ENCODE measurements around the gene OR6C68. TPM values are rescaled to one million over a fixed set of nuclear protein-coding genes. Genes with fewer than 3 reads are reported as not detected.

OR6C68 gene
- total and polyA plus RNA-seq, 2 experiments from 2014 or later, result not detected

GRCh38 chr12:55516391-55516790 lies 24.2 kb downstream of the OR6C68 start:
- Histone ChIP-seq H3K4me1 (ENCODE audit: insufficient read depth) (no peaks in the 10 kb centered on the region), H3K27me3 (replicated peaks; ENCODE audit: insufficient read depth) (no peaks in the 10 kb centered on the region), H3F3A (ENCODE audit: insufficient read depth) (no peaks in the 10 kb centered on the region), H3K9me3 (ENCODE audit: low read depth) (no peaks in the 10 kb centered on the region), H4K20me1 (ENCODE audit: insufficient read depth) (no peaks in the 10 kb centered on the region), H3K79me2 (ENCODE audit: insufficient read depth) (no peaks in the 10 kb centered on the region), H3K36me3 (ENCODE audit: low read depth) (no peaks in the 10 kb centered on the region), H3K27ac (no peak overlapping the region), H3K4me3 (no peak overlapping the region), H3K4me2 (ENCODE audit: unreplicated experiment) (no peak overlapping the region), H2AFZ (no peak overlapping the region), H3K9ac (no peak overlapping the region), H3K9me2 (ENCODE audit: insufficient read depth) (no peaks in the 10 kb centered on the region)
- no peak for DNase-seq
- TF ChIP-seq EZH2phosphoT487 (IDR thresholded peaks at IDR 0.05; ENCODE audit: insufficient read depth, low read depth), result no peak
- TF ChIP-seq EZH2 (IDR thresholded peaks at IDR 0.05; ENCODE audit: insufficient read depth, poor library complexity, severe bottlenecking), result no peak
- in situ Hi-C loops (cut with MboI), result no loop called here

Other genes with a start within 250 kb of the OR6C68 start
- gene OR6C74, start 247.8 kb upstream of the OR6C68 start, total RNA-seq (2014; rRNA removed; shearing (Covaris generic)), result not detected in 2 replicates
- gene OR6C74, start 247.8 kb upstream of the OR6C68 start, polyA plus RNA-seq (2016; fragmentation: Nextera tagmentation; extraction: Ambion mirVana), result not detected in 2 replicates
- not detected in 2 replicates for gene OR6C6, start 195.8 kb upstream of the OR6C68 start, total RNA-seq (2014; rRNA removed; shearing (Covaris generic))
- gene OR6C6, start 195.8 kb upstream of the OR6C68 start, polyA plus RNA-seq (2016; fragmentation: Nextera tagmentation; extraction: Ambion mirVana), result not detected in 2 replicates
- gene OR6C1, start 178.0 kb upstream of the OR6C68 start, total RNA-seq (2014; rRNA removed; shearing (Covaris generic)), result not detected in 2 replicates
- not detected in 2 replicates for gene OR6C1, start 178.0 kb upstream of the OR6C68 start, polyA plus RNA-seq (2016; fragmentation: Nextera tagmentation; extraction: Ambion mirVana)
- gene OR6C3, start 161.6 kb upstream of the OR6C68 start, total RNA-seq (2014; rRNA removed; shearing (Covaris generic)), result not detected in 2 replicates
- not detected in 2 replicates for gene OR6C3, start 161.6 kb upstream of the OR6C68 start, polyA plus RNA-seq (2016; fragmentation: Nextera tagmentation; extraction: Ambion mirVana)
- not detected in 2 replicates for gene OR6C75, start 129.4 kb upstream of the OR6C68 start, total RNA-seq (2014; rRNA removed; shearing (Covaris generic))
- gene OR6C75, start 129.4 kb upstream of the OR6C68 start, polyA plus RNA-seq (2016; fragmentation: Nextera tagmentation; extraction: Ambion mirVana), result not detected in 2 replicates
- not detected in 2 replicates for gene OR6C65, start 91.8 kb upstream of the OR6C68 start, total RNA-seq (2014; rRNA removed; shearing (Covaris generic))
- gene OR6C65, start 91.8 kb upstream of the OR6C68 start, polyA plus RNA-seq (2016; fragmentation: Nextera tagmentation; extraction: Ambion mirVana), result not detected in 2 replicates
- not detected in 2 replicates for gene OR6C76, start 66.1 kb upstream of the OR6C68 start, total RNA-seq (2014; rRNA removed; shearing (Covaris generic))
- gene OR6C76, start 66.1 kb upstream of the OR6C68 start, polyA plus RNA-seq (2016; fragmentation: Nextera tagmentation; extraction: Ambion mirVana), result not detected in 2 replicates
- gene OR6C2, start 48.3 kb upstream of the OR6C68 start, total RNA-seq (2014; rRNA removed; shearing (Covaris generic)), result not detected in 2 replicates
- not detected in 2 replicates for gene OR6C2, start 48.3 kb upstream of the OR6C68 start, polyA plus RNA-seq (2016; fragmentation: Nextera tagmentation; extraction: Ambion mirVana)
- not detected in 2 replicates for gene OR6C70, start 22.2 kb upstream of the OR6C68 start, total RNA-seq (2014; rRNA removed; shearing (Covaris generic))
- gene OR6C70, start 22.2 kb upstream of the OR6C68 start, polyA plus RNA-seq (2016; fragmentation: Nextera tagmentation; extraction: Ambion mirVana), result not detected in 2 replicates
- not detected in 2 replicates for gene OR6C4, start 57.2 kb downstream of the OR6C68 start, total RNA-seq (2014; rRNA removed; shearing (Covaris generic))
- gene OR6C4, start 57.2 kb downstream of the OR6C68 start, polyA plus RNA-seq (2016; fragmentation: Nextera tagmentation; extraction: Ambion mirVana), result not detected in 2 replicates
- not detected in 2 replicates for gene OR2AP1, start 80.1 kb downstream of the OR6C68 start, total RNA-seq (2014; rRNA removed; shearing (Covaris generic))
- gene OR2AP1, start 80.1 kb downstream of the OR6C68 start, polyA plus RNA-seq (2016; fragmentation: Nextera tagmentation; extraction: Ambion mirVana), result not detected in 2 replicates
- not detected in 2 replicates for gene OR10P1, start 144.5 kb downstream of the OR6C68 start, total RNA-seq (2014; rRNA removed; shearing (Covaris generic))
- gene OR10P1, start 144.5 kb downstream of the OR6C68 start, polyA plus RNA-seq (2016; fragmentation: Nextera tagmentation; extraction: Ambion mirVana), result not detected in 2 replicates
- gene ITGA7, start 215.5 kb downstream of the OR6C68 start, total RNA-seq (2014; rRNA removed; shearing (Covaris generic)), result 6.6 and 7.2 TPM in 2 replicates
- 2.0 and 2.1 TPM in 2 replicates for gene ITGA7, start 215.5 kb downstream of the OR6C68 start, polyA plus RNA-seq (2016; fragmentation: Nextera tagmentation; extraction: Ambion mirVana)
- 47.6 and 110 TPM in 2 replicates for gene BLOC1S1, start 223.7 kb downstream of the OR6C68 start, total RNA-seq (2014; rRNA removed; shearing (Covaris generic))
- gene BLOC1S1, start 223.7 kb downstream of the OR6C68 start, polyA plus RNA-seq (2016; fragmentation: Nextera tagmentation; extraction: Ambion mirVana), result 193 and 197 TPM in 2 replicates
- 15.4 and 27.2 TPM in 2 replicates for gene RDH5, start 228.0 kb downstream of the OR6C68 start, total RNA-seq (2014; rRNA removed; shearing (Covaris generic))
- gene RDH5, start 228.0 kb downstream of the OR6C68 start, polyA plus RNA-seq (2016; fragmentation: Nextera tagmentation; extraction: Ambion mirVana), result 15.6 and 17.6 TPM in 2 replicates
- 1,521 and 1,535 TPM in 2 replicates for gene CD63, start 236.6 kb downstream of the OR6C68 start, total RNA-seq (2014; rRNA removed; shearing (Covaris generic))
- gene CD63, start 236.6 kb downstream of the OR6C68 start, polyA plus RNA-seq (2016; fragmentation: Nextera tagmentation; extraction: Ambion mirVana), result 3,562 and 3,671 TPM in 2 replicates

Data from GM23248 (cell line).